Measurements from ENCODE around the gene CLDN7.

Gene CLDN7

GRCh38 chr17:7262192-7262934, at the start of gene CLDN7:
Gene CLDN7, minus strand, starts transcription at chr17:7262478. Its CDS starts 435 bp downstream, at chr17:7262043.
- DNase-seq, result no peak

GRCh38 chr17:7311110-7311705, 48.9 kb upstream of the CLDN7 start:
- DNase-seq, result no peak

- DNase-seq, result no peak
Observed at GRCh38 chr17:7309628-7310027, 47.4 kb upstream of the CLDN7 start.

GRCh38 chr17:7308625-7309433, 46.6 kb upstream of the CLDN7 start:
- no peak for DNase-seq

- no peak for DNase-seq
Observed at GRCh38 chr17:7307686-7308624, 45.7 kb upstream of the CLDN7 start.

- peak; percentile 98 for DNase-seq
Observed at GRCh38 chr17:7306911-7307685, 44.8 kb upstream of the CLDN7 start, which contains the start of gene EIF5A. Gene EIF5A, plus strand, starts transcription at chr17:7307628. Its CDS starts 2,008 bp downstream, at chr17:7309636.

- no peak for DNase-seq
Observed at GRCh38 chr17:7304179-7304578, 41.9 kb upstream of the CLDN7 start.

- DNase-seq, result no peak
Observed at GRCh38 chr17:7296189-7296861, 34.0 kb upstream of the CLDN7 start.

- no peak for DNase-seq
Observed at GRCh38 chr17:7295230-7296180, 33.2 kb upstream of the CLDN7 start.

GRCh38 chr17:7294614-7295153, 32.4 kb upstream of the CLDN7 start, which contains the start of gene YBX2:
Gene YBX2, minus strand, starts transcription at chr17:7294639. Its CDS starts 139 bp downstream, at chr17:7294500.
- DNase-seq, result no peak

- no peak for DNase-seq
Observed at GRCh38 chr17:7293816-7294613, 31.7 kb upstream of the CLDN7 start.

- no peak for DNase-seq
Observed at GRCh38 chr17:7293159-7293558, 30.9 kb upstream of the CLDN7 start.

- no peak for DNase-seq
Observed at GRCh38 chr17:7292729-7293128, 30.5 kb upstream of the CLDN7 start.

- DNase-seq, result no peak
Observed at GRCh38 chr17:7292194-7292593, 29.9 kb upstream of the CLDN7 start.

GRCh38 chr17:7290685-7291084, 28.4 kb upstream of the CLDN7 start:
- DNase-seq, result no peak

GRCh38 chr17:7290166-7290565, 27.9 kb upstream of the CLDN7 start:
- DNase-seq, result no peak

- no peak for DNase-seq
Observed at GRCh38 chr17:7289256-7290032, 27.2 kb upstream of the CLDN7 start.

GRCh38 chr17:7285679-7286078, 23.4 kb upstream of the CLDN7 start:
- no peak for DNase-seq

Measured in SIG-M5 (cell line).